Activated CD8-positive, alpha-beta memory T cell treated with anti-CD3 and anti-CD28 coated beads, Interleukin-2, amount 50 U/mL, for 4 hours (primary cell): ENCODE measurements around the gene MAPK7.

ENCODE experiments used
- DNase-seq: peaks from one replicate; pipeline ENCODE4 v3.0.0-alpha.2; 2020

Gene MAPK7

DNA sequence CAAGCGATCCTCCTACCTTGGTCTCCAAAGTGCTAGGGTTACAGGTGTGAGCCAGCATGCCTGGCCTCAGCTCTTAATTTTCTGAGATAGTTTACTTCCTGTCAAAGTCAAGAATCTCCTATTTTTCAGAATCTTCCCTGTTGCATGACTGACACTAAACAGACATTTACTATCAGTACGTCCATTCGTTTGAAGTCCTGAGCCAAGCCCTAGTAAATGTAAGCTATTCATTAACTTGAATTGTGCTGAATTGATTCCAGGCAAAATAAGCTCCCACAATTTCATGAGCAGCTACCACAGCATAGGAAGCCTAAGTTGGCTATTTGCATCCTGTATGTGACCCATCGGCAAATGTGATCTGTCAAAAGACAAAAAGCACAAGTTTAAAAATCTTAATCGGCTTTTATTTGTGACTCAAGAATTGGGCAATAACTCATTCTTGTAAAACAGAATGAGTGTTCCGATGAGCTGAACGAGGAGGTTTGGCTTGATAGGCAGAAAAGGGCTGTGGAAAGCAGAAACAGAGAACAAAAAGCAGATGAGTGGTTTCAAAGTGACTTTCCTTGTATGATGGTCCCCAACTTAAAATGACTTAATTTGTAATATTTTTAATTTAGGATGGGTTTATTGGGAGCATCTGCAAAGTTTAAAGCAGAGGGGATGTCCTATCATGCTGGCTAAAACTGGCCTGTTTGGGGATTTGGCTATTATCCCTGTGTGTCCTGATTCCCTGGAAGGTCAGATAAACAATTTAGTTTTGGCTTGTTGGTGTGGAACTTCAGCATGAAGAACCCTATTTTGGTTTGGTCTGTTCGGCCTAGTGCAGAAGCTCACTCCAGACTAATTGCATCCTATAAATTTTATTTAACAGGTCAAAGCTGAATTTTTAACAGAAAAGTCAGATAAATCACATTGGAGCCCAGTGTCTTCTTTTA is 46.9 kb downstream of the MAPK7 start:
- DNase-seq, result no peak

DNA sequence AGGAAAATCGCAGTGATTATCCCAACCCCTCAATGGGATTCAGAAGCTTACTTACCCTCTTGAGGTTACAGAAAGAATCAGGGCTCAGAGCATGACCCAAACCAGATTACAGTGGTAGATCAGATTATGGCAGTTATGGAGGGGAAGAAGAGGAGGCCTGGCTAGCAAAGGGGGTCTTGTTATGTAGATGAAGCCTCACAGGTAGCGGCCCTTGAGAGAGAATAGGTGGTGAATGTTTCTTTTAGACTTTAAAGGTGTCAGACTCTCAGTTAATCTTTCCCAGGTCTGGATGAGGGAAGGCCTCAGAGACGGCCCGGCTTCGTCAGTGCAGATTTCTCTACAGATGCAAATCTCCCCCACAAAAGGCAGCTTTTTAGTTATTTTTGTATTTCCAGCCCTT is 48.3 kb downstream of the MAPK7 start:
- DNase-seq, result no peak

DNA sequence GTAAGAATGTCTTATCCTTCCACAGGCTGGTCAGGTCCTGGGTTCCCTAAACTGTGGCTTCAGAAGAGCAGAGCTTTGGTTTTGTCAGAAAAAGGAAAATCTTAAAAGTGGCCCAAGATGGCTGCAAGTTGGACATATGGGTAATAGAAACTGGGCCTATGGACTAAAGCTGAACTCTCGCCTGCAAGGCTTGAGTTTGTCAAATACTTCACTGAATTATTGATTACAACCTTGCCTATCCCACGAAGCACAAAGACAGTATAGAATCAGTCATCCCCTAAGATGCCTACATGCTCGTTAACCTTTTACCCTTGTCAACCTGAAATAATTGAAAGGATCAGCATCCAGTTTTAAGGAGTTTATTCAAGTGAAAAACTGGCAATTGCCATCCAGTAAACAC is 53.4 kb downstream of the MAPK7 start:
- DNase-seq, result no peak
